GM12873 (cell line): ENCODE data around the gene TMEM50A.
A peak's percentile ranks its signal among the peaks of the same experiment; 100 is the strongest.

Source experiments
- CTCF ChIP-seq: IDR thresholded peaks from 2 replicates; pipeline ENCODE4 v1.5.1; 2012; ENCODE audit warnings: low read depth, mild to moderate bottlenecking, moderate library complexity, low read length, control low read depth; ENCODE audit not compliant: insufficient read depth; ENCODE audit errors: missing control alignments

The TMEM50A gene

DNA sequence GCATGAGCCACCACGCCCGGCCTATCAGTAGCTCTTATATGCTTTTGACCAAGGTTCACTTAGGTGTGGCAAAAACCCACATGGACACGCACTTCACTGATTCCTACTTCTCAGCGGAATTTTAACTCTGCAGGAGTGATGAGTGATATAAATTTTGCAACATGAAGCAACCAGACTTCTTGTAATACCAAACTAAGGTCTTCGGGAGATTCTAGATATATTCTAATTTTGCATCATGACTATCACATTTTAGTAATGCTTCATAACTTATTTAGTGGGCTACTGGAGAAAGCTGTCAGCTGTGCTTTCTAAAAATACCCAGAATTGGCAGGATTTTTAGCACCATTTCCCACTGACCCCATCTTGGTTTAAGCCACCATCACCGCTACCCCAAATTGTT, 54.7 kb downstream of the TMEM50A start:
- no peak for TF ChIP-seq CTCF

DNA sequence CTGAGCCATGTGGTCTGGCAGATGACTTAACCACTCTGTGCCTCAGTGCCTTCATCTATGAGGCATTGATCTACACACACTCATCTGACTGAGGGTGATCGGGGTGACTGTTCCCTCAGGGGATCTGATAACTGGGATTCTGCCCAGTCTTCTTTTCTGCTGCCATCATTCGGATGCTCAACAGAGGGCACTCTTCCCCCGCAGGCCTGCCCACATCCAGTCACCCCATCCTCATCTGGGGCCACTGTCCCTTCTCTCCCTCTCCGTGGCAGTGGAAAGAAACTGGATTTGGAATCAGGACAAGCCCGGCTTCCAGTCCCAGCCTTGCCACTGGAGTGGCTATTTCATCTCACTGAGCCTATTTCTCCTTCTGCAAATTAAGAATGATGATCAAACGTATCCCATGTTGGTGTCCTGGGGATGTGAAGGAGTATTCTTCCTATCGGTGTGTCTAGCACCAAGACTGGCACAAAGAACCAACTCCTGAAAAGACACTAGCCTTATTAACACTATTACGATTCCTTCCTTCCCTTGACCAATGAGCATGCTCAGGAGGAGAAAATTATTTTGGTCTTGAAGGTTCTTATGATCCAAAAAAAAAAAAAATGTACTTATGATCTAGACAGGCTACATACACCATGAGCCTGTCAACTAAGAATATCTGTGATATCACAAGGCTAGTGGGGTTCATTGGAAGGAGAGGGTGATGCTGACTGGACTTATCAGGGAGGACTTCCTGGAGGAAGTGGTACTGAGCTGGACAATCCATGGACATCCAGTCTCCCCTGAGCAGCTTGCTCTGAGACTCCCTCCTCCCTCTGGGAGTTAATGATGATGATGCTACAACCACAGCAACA, 65.0 kb downstream of the TMEM50A start:
- peak; percentile 36 for TF ChIP-seq CTCF
